Activated gamma-delta T cell treated with anti-CD3 and anti-CD28 coated beads, Interleukin-2, amount 50 U/mL, for 16 hours (primary cell): ENCODE measurements around the gene CDH1.
"Not testable (repeated sequence)": the region's sequence is repeated elsewhere in the genome, so short reads cannot be mapped to it uniquely, and the experiment has no call there.

Source experiments
- DNase-seq: peaks from one replicate; pipeline ENCODE4 v3.0.0-alpha.2; 2020; ENCODE audit warnings: low read depth

Gene CDH1

GRCh38 chr16:68762996-68763756, 26.1 kb downstream of the CDH1 start:
- no peak for DNase-seq

GRCh38 chr16:68764862-68765261, 27.8 kb downstream of the CDH1 start:
- DNase-seq, result no peak

GRCh38 chr16:68767581-68767980, 30.5 kb downstream of the CDH1 start:
- DNase-seq, result no peak

- no peak for DNase-seq
Observed at GRCh38 chr16:68768175-68768574, 31.1 kb downstream of the CDH1 start.

- DNase-seq, result no peak
Observed at GRCh38 chr16:68768771-68769170, 31.7 kb downstream of the CDH1 start.

GRCh38 chr16:68770671-68771070, 33.6 kb downstream of the CDH1 start:
- DNase-seq, result no peak

- DNase-seq, result no peak
Observed at GRCh38 chr16:68772030-68772681, 35.1 kb downstream of the CDH1 start.

- no peak for DNase-seq
Observed at GRCh38 chr16:68772871-68773270, 35.8 kb downstream of the CDH1 start.

GRCh38 chr16:68774982-68775634, 38.0 kb downstream of the CDH1 start:
- no peak for DNase-seq

- no peak for DNase-seq
Observed at GRCh38 chr16:68776821-68777485, 39.9 kb downstream of the CDH1 start.

- no peak for DNase-seq
Observed at GRCh38 chr16:68778551-68779231, 41.6 kb downstream of the CDH1 start.

GRCh38 chr16:68779891-68780290, 42.8 kb downstream of the CDH1 start:
- DNase-seq, result no peak

GRCh38 chr16:68781784-68782183, 44.7 kb downstream of the CDH1 start:
- no peak for DNase-seq

- no peak for DNase-seq
Observed at GRCh38 chr16:68782198-68783174, 45.4 kb downstream of the CDH1 start.

- no peak for DNase-seq
Observed at GRCh38 chr16:68784226-68784625, 47.1 kb downstream of the CDH1 start.

GRCh38 chr16:68784721-68785120, 47.6 kb downstream of the CDH1 start:
- no peak for DNase-seq

GRCh38 chr16:68785715-68786114, 48.6 kb downstream of the CDH1 start:
- no peak for DNase-seq

GRCh38 chr16:68786685-68787418, 49.8 kb downstream of the CDH1 start:
- no peak for DNase-seq

- DNase-seq, result not testable (repeated sequence)
Observed at GRCh38 chr16:68787419-68787807, 50.3 kb downstream of the CDH1 start.

GRCh38 chr16:68790130-68790761, 53.2 kb downstream of the CDH1 start:
- DNase-seq, result no peak
